Right forelimb (tissue), 1 donor: ENCODE measurements around the gene FBXW12.
"Not testable (repeated sequence)": the region's sequence is repeated elsewhere in the genome, so short reads cannot be mapped to it uniquely, and the experiment has no call there.

Experiments
- DNase-seq: peaks from one replicate; pipeline ENCODE4 v3.0.0-alpha.2; 2018

FBXW12 gene, protein sequence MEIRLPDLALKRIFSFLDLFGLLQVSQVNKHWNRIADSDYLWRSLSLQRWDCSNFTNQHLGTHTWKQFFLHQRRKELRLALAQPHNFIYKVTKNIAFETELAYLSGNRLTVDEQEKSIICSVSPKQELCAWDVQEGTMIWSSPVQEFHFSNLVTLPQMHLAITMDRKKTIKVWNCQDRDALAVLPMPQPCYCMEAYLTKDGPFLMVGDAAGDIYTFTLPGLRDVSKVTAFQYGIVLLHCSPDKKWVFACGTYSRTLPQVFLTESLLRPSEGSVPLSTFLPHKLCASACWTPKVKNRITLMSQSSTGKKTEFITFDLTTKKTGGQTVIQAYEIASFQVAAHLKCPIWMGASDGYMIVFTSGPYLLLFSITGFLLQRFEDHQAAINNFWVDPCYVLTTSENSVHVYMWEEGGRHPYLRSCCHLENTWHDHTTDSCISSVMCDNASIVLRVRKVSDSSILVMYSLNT

DNA sequence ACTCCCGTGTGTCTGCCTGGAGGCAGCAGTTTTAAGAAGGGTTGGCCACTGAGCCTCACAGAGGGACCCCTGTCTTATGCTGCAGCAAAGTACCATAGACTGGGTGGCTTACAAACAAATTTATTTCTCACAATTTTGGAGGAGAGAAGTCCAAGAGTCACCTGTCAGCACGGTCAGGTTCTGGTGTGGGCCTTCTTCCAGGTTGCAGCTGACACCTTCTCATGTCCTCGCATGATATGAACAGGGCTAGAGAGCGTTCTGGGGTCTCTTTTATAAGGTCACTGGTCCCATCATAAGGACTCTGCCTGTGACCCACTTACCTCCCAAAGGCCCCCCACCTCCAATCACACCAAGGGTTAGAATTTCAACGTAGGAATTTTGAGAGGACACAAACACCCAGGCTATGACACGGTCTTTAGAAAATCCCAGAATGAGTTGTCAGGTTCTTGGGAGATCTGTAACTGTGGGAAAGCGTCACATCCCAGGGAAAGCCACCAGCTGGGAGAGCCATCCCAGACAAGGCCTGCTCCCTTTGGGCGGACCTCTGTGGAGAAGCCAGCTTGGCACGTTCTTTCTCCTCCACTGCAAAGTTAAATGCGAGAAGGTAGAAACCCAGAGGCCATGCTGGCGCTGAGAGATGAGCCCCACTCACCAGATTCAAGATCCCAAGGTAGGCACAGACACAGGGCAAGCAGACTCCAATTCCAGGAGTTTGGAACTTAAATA lies at the start of gene FBXW12:
Gene FBXW12 (plus strand): TSS at position 569 of the 726 bp plus-strand sequence. CDS start 549 bp downstream, outside the sequence.
- DNase-seq, result no peak

DNA sequence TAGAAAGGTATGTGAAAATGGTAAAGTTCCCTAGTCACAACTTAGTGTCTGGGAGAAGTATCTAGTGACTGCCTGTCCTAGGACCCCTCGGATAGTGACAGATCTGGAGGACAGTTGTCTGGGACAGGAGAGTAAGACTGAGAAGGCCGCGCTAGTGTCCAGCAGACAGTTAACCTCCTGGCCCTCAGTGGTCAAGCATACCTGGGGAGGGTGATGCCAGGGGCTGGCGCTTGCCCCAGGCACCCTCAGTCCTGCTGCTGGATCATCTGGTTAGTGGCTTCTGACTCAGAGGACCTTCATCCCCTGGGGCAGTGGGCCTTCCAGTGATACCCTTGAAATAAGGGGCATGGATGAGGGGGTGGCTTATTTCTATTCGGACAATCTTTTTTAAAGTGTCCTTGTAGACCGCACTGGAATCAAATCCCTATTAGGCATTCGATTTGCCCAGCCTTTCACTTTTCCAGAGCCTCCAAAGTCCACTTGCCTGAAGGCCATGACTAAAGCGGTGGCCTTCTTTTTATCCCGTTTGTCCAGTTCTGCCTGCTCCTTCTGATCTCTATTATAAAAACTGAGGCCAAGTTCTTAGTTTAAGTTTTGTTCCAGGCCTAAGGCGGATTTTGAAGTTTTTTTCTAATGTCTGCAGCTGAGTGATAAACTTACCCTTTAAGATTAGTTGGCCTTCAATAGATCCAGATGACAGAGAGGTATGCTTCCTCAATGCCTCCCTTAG lies 40.1 kb upstream of the FBXW12 start:
- not testable (repeated sequence) for DNase-seq

DNA sequence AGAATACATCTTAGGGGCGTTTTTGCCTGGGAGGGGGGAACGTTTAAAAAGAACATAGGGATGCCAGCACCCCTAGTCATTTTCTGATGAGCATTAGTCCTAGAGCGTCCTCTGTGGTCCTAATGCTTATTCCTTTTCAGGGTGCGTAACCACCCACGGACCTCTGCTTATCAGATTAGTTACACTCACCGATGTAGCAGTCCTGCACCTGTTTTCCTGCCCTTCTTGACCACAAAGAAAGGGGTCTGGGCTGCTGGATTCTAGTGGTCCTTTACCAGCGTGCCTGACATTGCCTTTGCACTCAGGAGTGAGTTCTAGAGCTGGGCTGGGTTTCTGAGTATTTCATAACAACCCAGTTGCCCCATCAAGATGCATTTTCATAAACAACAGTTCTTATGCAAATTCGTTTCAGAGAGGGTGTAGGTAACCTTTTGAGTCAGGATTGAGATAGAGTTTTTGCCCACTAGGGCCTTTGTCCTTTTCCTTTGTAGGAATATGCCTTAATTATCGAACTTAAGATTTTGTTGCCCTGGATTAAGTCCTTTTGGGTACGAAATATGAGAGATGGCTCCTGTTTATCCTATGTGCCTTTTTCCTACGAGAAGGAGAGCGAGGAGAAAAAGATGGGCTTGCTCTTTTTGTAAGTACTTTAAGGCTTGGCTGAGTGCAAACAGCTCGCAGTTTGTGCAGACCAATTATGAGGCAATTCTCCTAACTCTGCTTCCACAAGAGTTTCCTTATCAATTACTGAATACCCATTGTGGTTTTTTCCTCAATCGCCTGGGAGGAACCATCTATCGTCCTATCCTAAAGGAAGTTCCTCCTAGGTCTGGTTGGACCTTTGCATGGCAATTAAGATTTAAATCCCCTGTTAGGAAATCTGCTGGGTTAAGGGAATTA lies 38.4 kb upstream of the FBXW12 start, which contains the start of gene SPINK8:
Gene SPINK8 (minus strand): TSS at position 316 of the 900 bp plus-strand sequence. CDS start 5,320 bp downstream, outside the sequence.
- DNase-seq, result not testable (repeated sequence)

DNA sequence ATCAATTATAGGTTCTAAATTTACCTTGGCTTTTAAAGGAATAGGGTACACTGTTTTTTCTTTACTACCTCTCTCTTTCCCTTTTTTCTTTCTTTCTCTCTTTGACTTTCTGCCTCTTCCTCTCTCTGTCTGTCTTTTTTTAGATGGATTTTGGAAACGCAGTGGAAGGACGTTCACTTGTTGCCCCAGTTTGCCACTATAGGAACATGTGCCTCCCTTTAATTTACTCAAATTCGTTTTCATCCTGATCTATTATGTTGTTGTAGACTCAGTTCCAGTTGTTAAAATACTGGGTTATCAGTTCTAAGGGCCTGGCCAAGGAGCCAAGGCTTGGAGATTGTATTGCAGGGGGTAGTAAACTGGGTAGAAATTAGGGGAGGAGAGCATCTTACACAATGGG lies 37.4 kb upstream of the FBXW12 start:
- DNase-seq, result no peak

DNA sequence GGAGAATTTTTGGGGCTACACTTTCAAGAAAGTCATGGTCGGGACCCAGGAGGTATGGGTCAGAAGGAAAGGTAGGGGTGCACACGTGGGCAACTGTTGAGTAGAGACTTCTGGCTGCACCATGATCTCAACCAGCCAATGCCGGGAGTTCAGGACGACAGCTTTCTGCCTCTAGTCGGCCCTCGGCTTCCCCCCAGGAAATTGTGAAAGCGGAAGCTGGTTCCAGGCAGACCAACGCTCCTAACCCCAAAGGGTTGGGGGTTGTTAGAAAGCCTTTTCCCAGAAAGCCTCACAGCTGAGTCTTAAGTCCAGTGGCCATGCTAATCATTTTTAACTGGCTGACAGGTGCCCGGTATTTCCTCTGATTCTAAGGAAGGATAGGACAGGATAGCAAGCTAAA lies 36.7 kb upstream of the FBXW12 start:
- DNase-seq, result not testable (repeated sequence)

DNA sequence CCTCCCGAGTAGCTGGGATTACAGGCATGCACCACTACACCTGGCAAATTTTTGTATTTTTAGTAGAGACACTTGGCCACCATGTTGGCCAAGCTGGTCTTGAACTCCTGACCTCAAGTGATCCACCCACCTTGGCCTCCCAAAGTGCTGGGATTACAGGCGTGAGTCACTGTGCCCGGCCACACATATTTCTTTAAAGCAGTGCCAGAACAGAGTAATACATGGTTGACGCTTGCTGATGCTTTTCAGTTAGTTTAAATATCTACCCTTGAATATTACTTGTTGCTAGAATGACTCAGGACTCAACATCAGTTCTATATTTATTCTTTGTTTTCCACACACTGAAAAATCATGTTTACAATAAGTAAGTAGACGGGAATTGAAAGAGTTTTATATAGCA lies 34.5 kb upstream of the FBXW12 start:
- DNase-seq, result not testable (repeated sequence)

DNA sequence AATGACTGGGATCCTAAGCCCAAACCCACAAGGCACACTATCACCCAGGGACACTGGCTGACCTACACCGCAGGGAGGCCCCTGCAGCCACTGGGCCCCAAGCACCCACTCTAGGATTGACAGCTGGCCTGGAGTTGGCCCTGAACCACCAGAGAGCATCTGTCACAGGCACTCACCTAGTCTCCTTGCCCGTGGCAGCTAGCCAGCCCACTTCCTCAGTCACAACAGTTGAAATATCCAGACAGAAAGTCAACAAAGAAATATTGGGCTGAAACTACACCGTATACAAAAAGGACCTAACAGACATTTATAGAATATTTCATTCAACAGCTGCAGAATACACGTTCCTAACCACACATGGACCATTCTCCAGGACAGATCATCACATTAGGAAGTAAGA lies 33.4 kb upstream of the FBXW12 start:
- DNase-seq, result no peak

DNA sequence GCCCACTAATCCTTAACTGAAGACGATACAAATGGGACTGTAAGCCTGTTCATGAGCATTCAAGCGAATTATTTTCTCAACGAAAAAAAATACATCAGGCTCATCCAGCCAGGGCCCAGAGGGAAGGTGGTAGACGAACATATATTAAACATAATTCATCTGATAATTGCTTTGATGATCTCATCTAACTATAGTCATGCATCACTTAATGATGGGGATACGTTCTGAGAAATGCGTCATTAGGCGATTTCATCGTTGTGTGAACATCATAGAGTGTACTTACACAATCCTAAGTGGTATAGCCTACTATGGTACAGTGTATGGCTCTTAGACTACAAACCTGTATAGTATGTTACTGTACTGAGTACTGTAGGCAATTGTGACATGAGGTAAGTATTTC lies 28.6 kb upstream of the FBXW12 start:
- DNase-seq, result no peak

DNA sequence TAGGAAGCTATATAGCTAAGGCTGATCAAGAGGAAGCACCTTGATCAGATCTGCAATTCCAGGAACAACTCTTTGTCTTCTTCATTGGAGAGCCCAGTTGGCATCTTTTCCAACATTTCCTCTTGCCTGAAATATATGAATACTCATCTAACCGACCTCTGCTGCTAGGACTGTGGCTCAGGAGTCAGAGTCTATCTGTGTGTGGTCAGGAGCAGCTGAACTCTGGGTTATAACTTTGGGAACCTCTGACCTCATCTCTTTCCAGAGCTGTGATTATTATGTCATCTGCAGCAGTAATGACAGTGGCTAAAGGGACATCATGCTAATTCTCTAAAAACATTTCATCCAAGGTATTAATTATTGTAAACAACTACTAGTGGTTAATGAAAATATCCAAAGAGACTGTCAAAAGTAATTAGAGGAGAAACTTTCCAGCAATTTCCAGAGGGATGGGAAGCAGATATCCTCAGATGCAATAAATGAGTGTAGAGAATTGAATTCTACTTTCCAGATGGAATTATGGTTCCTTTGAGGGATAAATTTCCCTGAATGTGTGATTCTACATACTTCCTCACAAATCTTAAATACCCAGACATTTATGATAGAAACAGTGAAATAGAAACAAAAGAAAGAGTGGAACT lies 27.0 kb upstream of the FBXW12 start:
- no peak for DNase-seq

DNA sequence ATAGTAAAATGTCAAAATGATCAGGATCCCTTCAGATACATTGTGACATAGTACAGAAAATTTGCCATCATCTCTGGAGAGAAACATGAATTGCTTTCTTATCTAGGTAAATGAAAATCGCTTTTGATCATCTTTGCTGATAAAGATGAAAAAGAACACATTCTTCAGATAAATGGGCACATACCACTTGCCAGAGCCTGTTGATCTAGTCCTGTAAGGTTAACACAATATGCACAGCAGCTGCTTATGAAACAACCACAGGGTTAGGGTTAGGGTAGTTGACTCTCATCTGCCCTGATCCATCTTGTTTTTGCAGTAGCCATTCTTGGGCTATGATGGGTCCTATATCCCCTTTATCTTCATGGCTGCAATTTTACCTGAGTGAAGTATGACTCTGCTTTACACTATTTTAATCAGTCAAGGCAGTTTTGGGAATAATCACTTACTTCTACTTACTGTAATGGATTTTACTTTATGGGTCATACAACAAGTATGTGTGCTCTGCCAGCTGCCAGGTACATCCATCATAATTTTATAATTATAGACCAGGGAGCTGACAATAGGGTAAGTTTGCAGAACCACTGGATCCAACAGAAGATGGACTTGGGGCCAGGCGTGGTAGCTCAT lies 26.0 kb upstream of the FBXW12 start:
- no peak for DNase-seq

DNA sequence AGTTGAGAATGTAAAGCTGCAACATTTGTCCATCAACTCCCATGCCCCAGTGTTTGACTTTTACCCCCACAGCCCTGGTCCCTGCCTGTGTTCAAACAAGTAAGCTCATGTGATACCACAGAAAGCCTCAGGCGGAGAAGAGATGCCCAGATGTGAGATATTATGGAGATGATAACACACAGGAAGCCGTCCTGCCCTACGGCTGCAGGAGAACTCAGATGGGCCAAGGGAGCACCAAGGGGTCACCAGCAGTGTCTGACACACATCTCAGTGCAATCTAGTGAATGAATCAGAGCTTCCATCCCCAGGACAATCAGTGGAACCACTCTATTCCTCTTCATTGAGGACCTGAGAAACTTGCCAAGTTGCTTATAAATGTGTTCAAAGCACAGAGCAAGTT lies 24.5 kb upstream of the FBXW12 start:
- DNase-seq, result no peak

DNA sequence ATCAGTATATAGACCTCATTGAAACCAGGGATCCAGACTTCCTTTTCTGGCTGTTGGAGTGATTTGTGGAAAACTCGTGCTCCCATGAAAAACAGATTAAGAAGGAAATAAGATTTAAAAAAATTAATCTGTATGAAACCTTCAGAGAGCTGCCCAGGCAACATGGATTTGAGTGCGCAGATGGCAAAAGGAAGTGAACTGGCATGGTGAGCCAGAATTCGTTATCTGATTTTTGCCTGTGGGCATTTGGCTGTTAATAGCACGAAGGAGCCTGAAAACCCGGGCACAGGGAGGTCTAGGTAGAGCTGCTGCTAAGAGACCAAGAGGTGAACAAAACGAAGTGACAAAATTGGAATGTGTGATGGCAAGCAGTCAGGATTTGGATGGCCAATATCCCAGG lies 19.5 kb upstream of the FBXW12 start:
- DNase-seq, result no peak

DNA sequence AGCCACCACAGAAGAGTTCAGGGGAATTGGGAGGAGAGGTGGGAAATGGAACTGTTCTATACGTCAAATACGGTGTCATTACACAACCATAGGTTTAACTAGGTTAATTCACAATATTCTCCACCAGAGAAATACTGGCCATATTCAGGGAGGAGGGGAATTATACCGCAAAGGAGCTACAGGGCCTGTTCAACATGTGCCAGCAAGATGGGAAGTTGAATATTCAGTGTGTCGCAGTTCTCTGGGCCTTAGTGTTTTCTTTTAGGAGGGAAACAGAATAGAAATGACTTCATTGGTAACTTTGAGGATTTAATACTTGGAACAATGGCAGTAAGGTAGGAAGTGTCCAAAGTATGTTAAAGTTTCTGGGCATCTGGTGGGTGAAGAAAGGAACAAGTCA lies 18.0 kb upstream of the FBXW12 start:
- no peak for DNase-seq

DNA sequence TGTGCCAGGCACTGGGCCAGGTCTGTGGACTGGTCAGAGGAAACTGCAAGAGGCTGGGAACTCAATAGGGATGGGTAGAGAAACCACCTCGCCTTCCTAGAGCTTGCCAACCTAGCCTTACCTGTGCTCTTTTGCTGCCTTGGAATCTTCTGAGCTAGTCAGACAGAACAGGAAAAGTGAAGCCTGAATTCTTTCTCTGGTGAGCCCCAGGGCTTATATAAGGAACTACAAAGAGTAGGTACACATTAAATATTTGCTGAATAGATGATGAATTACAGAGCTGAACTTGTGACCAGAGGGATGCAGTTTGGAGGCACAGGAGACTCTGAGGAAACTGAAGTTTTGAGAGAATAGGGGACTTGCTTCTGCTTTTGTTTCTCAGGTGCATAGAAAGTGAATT lies 15.6 kb upstream of the FBXW12 start:
- no peak for DNase-seq

DNA sequence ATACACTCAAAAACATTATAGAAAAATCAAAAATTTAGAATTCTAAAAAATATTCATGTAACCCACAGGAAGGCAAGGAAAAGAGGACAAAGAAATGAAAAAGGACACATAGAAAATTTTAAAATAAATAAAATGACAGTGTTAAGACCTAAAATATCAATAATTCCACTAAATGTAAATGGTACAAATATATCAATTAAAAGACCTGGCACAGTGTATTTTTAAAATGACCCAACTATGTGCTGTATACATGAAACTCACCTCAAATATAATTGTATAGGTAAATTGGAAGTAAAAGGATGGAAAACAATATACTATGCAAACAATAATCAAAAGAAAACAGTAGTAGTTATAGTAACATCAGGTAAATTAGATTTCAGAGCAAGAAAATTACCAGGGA lies 10.1 kb upstream of the FBXW12 start:
- DNase-seq, result no peak

DNA sequence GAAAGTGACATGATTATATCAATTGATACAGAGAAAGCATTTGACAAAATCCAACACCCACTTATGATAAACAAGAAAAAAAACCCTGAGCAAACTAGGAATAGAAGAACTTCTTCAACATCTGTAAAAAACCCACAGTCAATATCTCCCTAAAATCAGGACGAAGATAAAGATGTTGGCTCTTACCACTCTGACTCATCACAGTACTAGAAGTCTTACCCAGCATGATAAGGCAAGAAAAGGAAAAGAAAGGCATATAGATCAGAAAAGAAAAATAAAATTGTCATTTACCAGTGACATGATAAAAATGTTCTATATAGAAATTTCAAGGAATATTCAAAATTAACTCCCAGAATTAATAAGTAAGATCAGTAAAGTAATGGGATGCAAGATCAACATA lies 7.2 kb upstream of the FBXW12 start:
- no peak for DNase-seq

DNA sequence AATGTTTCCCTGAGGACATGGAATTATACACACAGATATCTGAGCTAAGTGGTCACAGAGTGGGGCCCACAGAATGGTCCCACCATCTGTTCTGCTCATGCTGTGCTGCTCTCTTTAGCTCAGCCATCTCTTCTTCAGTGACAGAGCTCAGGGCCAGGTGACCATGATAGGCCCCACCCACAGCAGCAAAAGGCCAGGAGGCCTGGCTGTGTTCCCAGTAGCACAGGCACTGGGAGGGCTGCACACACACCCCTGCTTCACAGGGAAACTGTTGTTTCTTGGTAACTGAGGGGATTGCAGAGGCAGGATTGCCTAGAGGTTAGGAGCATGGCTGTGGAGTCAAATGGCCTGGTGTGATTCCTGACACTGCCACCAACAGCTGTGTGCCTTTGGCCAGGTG lies 4.8 kb upstream of the FBXW12 start:
- peak; percentile 52 for DNase-seq

DNA sequence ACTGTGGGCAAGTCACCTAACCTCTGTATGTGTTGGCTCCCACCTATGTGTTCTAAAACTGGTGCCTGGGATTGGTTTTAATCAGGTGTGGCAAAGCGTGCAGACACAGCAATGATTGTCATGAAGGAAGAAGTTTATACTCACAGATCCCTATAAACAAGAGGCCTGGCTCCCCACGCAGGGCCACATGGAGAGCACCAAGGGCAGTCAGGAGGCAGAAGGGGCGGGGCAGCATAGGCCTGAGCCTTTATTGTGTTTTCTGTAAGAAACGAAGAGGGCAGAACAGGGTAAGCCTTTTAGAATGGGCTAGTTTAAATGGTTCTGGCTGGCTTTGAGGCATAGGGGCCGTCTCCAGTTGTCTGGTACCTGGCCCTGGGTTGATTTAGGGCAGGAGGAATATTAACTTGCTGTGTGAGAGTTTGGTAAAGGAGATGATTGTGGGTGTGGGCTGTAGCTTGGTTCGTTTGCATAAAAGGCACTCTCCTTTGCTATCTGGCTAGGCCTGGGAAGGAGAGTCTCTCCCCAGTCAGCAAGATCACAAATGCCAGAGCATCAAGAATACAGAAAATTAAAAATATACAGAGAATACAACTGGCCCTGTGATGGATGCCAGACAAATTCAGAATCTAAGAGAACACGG lies 2.2 kb upstream of the FBXW12 start:
- DNase-seq, result no peak

DNA sequence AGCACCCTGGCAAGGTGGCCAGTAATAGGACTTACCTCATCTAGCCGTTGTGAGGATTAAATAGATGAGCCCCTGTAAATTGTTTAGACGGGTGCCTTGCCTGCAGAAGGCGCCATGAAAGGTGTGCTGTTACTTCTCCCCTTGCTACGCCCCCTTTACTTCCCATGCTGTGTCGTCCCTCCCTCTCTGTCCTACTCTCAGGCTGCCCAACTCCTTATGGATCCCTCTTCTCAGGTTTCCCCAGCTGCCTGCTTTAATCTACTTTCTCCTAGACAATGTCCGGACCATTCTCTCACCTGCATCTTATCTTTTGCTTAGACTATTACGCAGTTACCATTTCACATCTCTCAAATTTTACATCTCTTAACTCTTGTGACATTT lies 1.7 kb upstream of the FBXW12 start:
- DNase-seq, result no peak

DNA sequence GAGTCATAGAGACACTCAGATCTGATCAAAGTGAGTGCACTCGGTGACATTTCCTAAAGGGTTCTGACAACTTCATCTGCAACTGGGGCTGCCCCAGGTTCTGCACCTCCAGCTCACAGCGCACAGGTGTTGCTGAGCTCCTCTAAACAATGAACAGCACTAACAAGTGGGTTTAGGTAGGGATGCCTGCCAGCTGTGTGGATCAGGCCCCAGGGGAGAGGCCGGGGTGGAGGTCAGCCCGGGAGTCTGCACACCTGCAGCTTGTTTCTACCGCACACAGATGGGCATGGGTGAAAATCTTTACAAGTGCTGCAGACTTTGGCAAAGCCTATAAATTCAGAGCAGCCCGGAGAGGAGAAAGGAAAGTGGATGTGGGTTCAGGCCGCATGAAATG lies 355 bp downstream of the FBXW12 start:
- no peak for DNase-seq
